NCI-H2227 (cell line): ENCODE data around the gene AGO3.

Source experiments
- DNase-seq: peaks from one replicate; lab custom pipeline; 2025; ENCODE audit not compliant: unreplicated experiment; lab: John Stamatoyannopoulos, UW

The AGO3 gene

GRCh38 chr1:36080801-36081200, 149.9 kb downstream of the AGO3 start:
- DNase-seq = no peak

- DNase-seq = no peak
These were observed 151.1 kb downstream of the AGO3 start for GRCh38 chr1:36081926-36082485.

GRCh38 chr1:36083219-36083618, 152.3 kb downstream of the AGO3 start:
- no peak for DNase-seq

- DNase-seq = peak; percentile 94
These were observed 153.0 kb downstream of the AGO3 start, which contains the start of gene TEKT2 for GRCh38 chr1:36083635-36084496. TEKT2 (plus strand) TSS chr1:36084094; CDS start chr1:36084922, 828 bp downstream.

- DNase-seq = peak; percentile 62
These were observed 153.7 kb downstream of the AGO3 start for GRCh38 chr1:36084497-36085115.

GRCh38 chr1:36085126-36085525, 154.2 kb downstream of the AGO3 start:
- DNase-seq = no peak

- no peak for DNase-seq
These were observed 155.0 kb downstream of the AGO3 start for GRCh38 chr1:36085686-36086526.

- no peak for DNase-seq
These were observed 155.8 kb downstream of the AGO3 start for GRCh38 chr1:36086529-36087232.

GRCh38 chr1:36087233-36088123, 156.6 kb downstream of the AGO3 start:
- DNase-seq = no peak

GRCh38 chr1:36088265-36088576, 157.3 kb downstream of the AGO3 start:
- peak; percentile 52 for DNase-seq

- peak; percentile 94 for DNase-seq
These were observed 157.9 kb downstream of the AGO3 start, which contains the start of gene ADPRS for GRCh38 chr1:36088577-36089392. ADPRS (plus strand) TSS chr1:36088892; CDS start chr1:36088905, 13 bp downstream.

GRCh38 chr1:36089393-36090121, 158.7 kb downstream of the AGO3 start:
- peak; percentile 40 for DNase-seq

GRCh38 chr1:36091141-36091540, 160.2 kb downstream of the AGO3 start:
- DNase-seq = no peak

GRCh38 chr1:36091698-36092097, 160.8 kb downstream of the AGO3 start:
- DNase-seq = no peak

GRCh38 chr1:36092166-36092797, 161.4 kb downstream of the AGO3 start:
- DNase-seq = no peak

- no peak for DNase-seq
These were observed 161.9 kb downstream of the AGO3 start for GRCh38 chr1:36092798-36093185.

GRCh38 chr1:36093226-36093625, 162.3 kb downstream of the AGO3 start:
- DNase-seq = no peak

GRCh38 chr1:36093929-36094328, 163.0 kb downstream of the AGO3 start:
- DNase-seq = no peak
